Vagina (tissue), 2 donors: Measurements from ENCODE around the gene HOXB7.

Experiments
- CTCF ChIP-seq, 3 experiments: fragments of 450-650 bp in 2 of 3; fragments of 200-600 bp in 1 of 3; sonication (generic) in 1 of 3; IDR thresholded peaks; one replicate each; pipeline ENCODE4 v1.5.1; 2017 to 2019; ENCODE audit warnings: antibody characterized with exemption in 3 of 3, mild to moderate bottlenecking in 2 of 3, moderate library complexity in 2 of 3
- POLR2A ChIP-seq, 2 donors: fragments of 450-650 bp; IDR thresholded peaks; one replicate each; pipeline ENCODE4 v1.6.1; 2017; ENCODE audit warnings: antibody characterized with exemption in 2 of 2, mild to moderate bottlenecking in 2 of 2, moderate library complexity in 2 of 2

- TF ChIP-seq CTCF (IDR thresholded peaks at IDR 0.05) (no peak), POLR2A (IDR thresholded peaks at IDR 0.05) (no peak)
These were observed 38.9 kb upstream of the HOXB7 start for GRCh38 chr17:48649741-48650140.
